ENCODE data around the gene TERT.
"Not testable (repeated sequence)": the region's sequence is repeated elsewhere in the genome, so short reads cannot be mapped to it uniquely, and the experiment has no call there.

TERT gene

DNA sequence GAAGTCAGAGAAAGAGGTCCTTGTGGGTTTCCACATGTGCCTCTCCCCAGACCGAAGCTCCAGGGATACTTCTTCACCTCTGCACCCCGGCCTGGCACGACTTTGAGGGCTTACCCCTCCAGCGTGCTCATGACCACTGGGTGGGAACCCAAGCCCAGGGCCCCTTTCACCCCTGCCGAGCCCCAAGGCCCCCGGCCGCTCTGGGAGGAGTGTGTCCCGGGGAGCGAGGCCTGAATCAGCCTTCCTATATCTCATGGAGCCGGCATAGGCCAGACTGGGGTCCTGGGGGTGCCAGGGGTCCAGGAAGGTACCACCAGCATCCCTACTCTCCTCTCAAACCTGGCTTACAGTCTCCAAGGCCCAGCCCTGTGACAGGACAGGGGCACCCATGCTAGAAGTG is 17.1 kb downstream of the TERT start:
- DNase-seq, result no peak

DNA sequence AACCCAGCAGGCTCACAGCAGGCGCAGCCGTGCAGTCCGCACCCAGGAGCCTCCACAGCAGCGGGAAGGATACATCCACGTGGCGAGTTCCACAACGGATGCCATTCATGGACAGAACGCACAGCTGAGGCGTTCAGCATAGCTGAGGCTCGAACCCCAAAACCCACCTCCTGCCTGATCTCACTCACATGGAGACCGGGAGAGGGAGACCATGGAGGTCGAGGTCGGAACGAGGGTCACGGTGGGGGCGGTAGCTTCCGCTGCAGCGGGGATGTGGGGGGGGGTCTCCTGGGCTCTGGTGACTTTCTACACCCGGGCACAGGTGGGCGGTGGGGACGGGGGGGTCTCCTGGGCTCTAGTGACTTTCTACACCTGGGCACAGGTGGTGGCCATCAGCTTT is 17.5 kb downstream of the TERT start:
- DNase-seq, result no peak

DNA sequence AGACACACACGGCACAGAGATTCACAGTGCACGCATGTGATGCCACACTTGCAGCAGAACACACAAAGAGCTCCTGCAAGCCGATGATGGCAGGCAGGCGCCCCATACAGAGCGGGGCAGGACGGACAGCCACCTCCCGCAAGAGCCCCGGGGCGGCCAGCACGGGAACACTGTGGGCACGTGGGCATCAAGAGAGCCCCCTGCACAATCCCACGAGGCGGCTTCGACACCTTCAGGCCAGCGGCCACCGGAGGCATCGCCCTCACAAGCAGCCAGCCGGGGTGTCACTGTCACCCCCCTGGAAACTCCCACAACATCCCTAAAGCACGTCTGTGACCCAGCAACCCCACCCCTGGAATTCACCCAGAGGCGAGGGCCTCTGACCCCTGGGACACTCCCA is 17.9 kb downstream of the TERT start:
- DNase-seq, result no peak

DNA sequence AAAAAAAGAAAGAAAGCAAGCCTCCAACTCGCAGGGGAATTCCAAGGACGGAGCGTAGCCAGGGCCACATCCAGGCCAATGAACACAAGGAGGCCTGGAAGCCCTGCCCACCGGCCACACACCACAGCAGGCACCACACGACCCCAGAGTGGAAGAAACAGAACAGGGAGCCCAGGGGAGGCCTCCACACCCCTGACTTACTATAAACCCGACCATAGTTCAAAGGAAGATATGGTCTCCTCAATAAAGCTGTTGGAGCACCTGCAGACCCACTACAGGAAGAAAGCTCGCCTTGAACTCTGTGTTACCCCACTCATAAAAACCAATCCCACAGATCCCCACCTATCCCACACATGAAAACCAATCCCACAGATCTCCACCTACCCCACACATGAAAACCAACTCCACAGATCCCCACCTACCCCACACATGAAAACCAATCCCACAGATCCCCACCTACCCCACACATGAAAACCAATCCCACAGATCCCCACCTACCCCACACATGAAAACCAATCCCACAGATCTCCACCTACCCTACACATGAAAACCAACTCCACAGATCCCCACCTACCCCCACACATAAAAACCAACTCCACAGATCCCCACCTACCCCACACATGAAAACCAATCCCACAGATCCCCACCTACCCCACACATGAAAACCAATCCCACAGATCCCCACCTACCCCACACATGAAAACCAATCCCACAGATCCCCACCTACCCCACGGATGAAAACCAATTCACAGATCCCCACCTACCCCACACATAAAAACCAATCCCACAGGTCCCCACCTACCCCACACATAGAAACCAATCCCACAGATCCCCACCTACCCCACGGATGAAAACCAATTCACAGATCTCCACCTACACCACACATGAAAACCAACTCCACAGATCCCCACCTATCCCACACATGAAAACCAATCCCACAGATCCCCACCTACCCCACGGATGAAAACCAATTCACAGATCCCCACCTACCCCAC is 19.2 kb downstream of the TERT start:
- not testable (repeated sequence) for DNase-seq

DNA sequence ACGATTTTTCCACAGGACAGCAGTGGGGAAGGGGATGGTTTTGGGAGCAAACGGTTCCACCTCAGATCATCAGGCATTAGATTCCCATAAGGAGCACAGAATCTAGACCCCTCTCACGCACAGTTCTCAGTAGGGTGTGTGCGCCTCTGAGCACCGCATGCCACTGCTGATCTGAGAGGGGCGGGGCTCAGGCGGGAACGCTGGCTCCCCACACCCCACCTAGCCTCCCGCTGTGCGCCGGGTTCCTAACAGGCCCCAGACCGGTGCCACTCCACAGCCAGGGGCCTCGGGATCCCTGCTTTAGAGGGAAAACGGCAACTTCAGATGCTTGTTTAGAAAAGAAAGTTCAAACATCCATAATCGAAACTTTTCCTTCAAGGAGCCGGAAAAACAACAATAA is 20.4 kb downstream of the TERT start:
- DNase-seq, result no peak

DNA sequence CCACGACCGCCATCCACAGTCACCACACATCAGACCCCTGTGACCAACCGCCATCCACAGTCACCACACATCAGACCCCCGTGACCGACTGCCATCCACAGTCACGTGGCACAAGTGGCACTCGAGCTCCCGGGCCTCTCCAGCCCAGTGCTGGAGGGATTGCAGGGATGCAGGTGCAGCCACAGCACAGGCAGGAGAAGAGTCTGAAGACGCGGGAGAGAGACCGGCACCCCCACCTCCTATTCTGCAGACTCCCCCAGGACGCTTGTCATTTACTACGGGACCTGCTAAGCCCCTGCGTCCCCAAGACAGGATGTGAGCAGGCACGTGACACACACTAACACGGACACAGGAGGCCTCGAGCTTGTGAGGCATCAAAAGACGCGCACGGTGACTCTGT is 21.1 kb downstream of the TERT start:
- no peak for DNase-seq

DNA sequence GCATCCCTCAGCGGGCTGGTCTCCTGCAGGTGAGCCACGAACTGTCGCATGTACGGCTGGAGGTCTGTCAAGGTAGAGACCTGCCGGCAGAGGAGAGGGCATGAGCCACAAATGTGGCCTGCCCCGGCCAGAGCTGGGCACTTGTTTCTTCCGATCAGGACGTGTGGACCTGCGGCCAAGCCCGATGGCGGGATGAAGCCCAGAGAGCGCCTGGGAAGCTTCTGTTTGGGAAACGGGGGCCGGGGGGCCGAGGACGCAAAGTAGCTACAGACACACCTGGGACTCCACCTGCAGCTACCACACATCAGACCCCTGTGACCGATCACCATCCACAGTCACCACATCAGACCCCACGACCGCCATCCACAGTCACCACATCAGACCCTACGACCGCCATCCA is 22.7 kb downstream of the TERT start:
- no peak for DNase-seq

DNA sequence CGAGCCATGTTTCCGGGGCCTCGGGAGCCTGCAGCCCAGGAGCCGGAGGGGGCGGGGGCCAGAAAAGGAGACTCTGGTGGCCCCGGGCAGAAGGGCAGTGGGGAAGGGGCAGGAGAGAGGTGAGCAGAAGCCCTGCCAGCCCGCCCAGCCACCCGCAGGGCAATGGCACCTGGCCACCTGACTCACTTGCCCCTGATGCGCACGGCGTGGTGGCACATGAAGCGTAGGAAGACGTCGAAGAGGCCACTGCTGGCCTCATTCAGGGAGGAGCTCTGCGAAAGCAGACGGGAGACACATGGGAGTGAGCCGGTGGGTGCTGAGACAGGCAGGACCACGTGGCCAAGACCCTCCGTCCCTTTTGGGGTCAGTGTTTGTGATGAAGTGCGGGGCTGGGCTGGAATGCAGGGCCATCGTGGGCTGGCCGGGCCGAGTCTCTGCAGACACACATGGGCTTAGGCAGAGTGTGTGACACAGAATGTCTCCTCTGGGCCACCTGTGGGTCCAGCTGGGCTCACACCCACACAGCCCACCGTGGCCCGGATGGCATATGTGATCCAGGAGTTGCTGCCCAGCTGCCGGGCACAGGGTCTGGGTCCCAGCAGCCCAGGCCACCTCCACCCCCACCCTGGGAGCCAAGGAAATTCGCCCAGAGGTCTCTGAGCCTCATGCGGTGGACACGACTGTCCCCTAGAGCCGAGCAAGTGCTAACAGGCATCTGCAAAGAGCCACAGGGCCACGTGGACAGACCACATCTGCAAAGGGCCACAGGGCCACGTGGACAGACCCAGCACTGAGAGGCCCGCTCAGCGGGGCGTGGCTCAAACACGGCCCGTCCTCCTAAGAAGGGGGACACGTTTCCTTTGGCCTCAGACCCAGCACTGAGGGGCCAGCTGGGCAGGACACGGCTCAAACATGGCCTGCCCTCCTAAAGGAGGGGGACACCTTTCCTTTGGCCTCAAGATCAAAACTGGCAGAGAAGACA is 23.6 kb downstream of the TERT start:
- no peak for DNase-seq

DNA sequence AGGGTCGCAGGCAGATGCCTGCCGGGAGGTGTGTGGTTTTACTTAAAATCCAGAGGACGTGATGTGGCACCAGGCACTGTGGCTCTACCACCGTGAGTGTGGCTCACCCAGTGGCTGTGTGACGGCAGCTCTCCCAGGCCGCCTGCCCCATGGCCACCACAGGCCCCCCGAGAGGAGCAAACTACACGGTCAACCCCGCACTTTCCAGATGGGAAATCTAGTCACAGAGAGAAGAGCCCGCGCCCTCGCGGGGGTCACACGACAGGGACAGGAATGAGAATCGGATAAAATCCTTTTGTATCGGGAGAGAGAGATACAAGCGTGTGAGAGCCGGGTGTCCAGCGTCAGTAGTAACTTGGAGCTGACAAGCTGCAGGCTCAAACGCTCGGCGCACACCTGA is 24.4 kb downstream of the TERT start:
- DNase-seq, result no peak

DNA sequence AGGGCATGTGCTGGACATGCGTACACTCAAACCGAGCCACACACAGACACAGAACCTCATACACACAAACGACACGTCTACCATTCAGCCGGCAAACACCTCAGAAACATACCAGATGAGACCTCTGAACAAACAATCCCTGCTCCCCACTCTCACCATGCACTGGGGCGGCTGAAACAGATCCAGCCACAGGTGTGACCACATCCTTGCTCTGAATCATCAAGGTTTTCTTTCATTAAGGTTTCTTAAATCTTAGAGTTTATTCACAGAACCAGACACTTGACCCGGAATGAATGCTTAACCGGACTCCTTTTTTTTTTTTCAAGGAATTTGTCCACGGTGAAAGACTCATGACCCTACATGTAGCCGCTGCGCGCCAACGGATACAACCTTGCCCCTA is 26.2 kb downstream of the TERT start:
- no peak for DNase-seq

DNA sequence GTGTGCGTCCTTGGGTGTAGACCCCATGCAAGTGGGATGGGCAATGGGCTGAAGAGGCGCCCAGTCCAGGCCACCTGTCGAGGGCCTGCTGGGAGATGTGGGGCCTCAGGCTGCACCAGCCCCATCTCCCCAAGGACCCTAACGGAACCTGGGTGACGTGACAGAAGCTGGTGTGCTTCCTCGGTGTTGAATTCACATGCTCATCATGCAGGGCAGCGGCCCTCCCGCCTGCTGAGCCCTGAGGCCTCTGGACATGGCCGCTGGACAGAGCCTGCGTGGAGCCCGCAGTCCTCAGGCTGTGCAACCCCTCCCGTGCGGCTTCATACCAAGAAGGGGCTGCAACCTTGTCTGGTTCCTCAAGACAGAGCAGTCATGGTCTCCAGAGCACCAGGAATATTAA is 26.8 kb downstream of the TERT start:
- no peak for DNase-seq

DNA sequence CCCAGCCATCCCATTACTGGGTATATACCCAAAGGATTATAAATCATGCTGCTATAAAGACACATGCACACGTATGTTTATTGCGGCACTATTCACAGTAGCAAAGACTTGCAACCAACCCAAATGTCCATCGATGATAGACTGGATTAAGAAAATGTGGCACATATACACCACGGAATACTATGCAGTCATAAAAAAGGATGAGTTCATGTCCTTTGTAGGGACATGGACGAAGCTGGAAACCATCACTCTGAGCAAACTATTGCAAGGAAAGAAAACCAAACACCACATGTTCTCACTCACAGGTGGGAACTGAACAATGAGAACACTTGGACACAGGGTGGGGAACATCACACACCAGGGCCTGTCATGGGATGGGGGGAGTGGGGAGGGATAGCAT is 27.4 kb downstream of the TERT start:
- not testable (repeated sequence) for DNase-seq

DNA sequence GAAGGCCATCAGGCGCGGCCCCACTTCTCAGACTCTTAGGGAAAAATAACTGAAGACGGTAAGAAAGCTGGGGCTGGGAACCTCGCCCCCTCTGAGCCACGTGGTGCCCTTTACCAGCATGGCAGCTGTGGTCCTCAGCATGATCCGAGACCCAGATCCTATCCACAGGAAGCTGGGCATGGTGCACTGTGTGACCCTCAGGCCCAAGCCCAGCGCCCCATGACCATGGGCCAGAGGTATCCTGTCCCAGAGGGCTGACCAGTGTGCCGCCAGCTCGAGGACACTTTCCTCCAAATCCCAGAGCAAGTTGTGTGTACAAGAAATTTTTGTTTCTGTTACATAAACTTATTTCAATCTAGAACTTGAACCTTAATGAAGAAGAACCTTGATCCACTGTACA is 28.1 kb downstream of the TERT start:
- no peak for DNase-seq

DNA sequence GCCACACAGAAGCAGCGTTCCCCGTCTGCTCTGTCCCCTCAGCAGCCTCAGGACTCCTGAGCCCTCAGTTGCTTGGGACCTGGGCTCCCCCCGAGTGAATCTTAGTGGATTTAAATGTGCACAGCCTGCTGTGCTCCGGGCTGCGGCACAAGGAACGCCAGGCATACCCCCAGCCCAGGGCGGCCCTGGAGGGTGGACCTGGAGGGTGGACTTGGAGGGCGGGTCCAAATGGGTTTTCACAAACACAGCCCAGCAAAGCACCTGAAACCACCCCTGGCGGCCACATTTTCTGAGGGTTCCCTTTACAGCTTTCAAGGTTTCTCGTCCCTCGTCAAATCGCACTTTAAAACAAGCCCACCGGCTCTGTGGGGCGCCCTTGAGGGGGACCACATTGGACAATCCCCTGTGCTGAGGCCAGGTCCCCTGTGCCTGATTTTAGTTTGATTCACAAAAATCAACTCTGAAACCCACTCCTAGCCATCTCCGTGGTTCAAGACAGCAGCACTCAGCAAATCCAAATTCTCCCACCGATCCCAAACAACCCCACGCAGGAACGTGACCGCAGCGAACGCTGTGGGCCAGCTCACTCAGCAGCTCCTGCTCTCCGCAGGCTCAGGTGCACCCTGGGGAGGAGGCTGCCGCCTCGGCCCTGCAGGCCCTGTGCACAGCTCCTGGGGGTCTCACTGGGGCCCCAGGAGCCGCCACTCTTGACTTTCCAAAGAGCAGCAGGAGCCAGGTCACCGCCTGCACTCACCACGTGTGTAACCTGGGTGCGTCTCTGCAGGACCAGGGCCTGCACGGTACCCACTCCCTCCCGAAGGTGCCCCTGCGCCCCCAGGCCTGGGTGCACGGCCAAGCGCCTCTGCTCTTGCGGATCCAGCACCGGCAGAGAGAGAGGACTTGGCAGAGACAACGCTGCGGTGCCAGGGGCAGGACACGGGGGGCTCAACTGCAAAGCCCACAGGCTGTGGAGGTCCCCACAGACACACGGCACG is 29.1 kb downstream of the TERT start:
- no peak for DNase-seq

DNA sequence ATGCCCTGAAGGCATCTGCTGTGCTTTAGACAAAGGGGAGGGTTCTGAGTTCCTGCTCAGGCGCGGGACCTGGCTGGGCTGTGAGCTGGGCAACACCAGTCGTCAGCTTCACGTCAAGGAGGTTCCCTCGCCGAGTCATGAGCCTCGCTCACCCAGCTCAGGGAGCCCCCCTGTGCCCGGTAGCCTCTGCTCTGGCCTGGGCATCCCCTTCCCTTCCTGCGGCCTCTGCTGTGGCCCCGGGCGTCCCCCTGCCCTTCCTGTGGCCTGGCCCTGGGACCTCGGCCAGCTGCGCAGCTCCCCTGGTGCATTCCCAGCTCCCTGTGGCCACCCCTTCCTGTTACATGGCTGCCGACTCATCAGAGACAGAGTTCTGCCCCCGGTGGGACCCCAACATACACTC is 29.8 kb downstream of the TERT start:
- no peak for DNase-seq

DNA sequence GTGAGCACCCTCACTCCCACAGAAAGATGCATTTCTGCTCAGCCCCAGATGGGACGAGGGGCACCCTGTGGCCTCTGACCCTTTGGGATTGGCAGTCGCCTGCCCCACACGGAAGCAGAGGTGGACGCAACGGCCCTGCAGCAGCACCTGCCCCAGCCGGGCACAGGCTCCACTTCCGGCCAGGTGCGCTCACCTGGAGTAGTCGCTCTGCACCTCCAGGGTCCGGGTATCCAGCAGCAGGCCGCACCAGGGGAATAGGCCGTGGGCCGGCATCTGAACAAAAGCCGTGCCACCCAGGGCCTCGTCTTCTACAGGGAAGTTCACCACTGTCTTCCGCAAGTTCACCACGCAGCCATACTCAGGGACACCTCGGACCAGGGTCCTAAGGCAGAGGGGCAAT is 30.7 kb downstream of the TERT start:
- no peak for DNase-seq

DNA sequence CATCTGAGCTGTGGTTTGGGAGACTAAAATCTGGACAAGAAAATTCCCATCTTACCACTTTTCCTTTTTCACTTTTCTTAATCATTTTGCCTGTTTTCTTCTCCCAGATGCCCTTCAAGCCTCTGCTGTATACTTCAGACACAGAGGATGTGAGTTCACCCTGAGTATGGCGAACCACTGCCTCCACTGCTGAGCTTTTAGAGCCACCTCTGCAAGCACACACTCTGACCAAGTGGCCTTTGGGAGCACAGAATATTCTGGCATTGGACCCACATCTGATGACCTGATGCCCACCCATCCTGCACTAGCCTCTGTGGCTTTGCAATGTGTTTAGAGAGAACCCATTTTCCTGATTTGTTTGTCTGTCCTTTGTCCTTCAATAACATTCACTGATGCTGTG is 32.5 kb downstream of the TERT start:
- no peak for DNase-seq

DNA sequence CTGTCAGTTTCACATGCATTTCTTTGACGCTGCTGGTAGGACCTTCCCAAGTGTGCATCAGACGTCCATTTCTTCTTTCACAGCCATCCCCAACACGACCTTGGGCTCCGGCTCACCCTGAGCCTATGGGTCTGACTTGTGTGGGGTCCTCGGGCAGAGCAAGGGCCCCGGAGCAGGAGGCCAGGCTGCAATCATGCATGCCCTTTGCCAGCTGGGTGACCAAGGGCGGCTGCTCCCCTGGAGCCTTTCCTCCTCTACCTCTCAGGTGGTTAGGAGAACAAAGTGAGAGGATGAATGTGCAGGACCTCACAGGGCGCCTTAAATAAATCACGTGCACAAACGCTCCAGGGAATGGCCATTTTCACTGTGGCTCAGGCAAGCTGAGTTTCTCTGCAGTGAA is 33.2 kb downstream of the TERT start:
- no peak for DNase-seq

DNA sequence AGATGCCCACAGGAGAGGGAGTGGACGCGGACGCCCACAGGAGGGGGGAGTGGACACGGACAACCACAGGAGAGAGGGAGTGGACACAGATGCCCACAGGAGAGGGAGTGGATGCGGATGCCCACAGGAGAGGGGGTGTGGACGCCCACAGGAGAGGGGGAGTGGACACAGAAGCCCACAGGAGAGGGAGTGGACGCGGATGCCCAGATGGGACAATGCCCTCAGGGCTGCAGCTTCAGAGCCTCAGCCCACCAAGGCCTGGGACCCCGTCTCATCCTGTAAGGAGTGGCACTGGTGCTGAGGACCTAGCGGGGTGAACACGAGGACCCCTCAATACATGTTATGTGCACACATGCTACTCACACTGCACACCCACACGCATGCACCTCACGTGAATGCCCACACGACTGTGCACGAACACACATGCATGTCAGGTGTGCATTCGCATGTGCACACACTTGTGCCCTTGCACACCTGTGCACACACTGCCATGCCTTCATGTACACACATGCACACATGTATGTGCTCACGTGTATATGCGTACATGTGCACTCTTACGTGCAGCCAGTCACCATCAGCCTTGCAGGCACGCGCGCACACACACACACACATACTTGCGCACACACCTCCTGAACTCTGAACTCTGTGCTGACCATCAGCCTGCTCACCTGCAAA is 34.9 kb downstream of the TERT start:
- no peak for DNase-seq

DNA sequence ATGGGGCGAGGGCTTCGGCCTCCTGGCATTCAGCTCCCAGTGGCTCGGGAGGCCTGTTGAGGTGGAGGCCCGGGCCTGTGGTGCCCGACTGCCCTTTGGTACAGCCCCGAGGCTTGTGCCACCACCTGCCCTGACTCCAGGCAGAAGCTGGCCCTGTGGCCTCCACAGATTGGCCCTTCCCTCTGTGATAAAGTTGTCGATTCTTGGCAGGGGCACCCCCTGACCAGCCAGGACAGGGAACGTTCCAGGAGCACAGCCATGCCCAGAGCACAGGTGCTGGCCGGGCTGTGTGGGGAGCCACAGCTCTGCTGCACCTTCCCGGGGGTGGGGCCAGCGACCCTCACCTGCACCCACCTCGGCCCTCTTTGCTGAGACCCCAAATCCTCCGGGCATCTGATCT is 37.0 kb downstream of the TERT start:
- no peak for DNase-seq

DNA sequence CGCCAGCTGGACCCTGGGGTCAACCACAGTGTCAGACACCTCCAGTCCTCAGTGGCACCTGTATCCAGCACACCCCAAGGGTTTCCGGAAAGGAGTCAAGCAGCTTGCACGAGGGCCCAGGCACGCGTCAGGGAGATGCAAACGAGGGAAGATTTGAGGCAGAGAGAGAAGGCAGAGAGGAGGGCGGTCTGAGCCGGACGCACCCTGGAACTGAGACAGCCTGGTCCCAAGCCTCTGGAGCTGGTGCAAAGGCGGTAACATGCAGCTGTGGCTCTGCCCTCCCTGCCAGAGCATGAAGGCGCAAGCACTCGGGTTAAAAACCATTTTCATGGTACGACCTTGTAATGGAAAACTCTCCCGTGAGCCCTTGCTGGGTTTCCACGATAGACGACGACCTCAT is 37.5 kb downstream of the TERT start:
- no peak for DNase-seq

DNA sequence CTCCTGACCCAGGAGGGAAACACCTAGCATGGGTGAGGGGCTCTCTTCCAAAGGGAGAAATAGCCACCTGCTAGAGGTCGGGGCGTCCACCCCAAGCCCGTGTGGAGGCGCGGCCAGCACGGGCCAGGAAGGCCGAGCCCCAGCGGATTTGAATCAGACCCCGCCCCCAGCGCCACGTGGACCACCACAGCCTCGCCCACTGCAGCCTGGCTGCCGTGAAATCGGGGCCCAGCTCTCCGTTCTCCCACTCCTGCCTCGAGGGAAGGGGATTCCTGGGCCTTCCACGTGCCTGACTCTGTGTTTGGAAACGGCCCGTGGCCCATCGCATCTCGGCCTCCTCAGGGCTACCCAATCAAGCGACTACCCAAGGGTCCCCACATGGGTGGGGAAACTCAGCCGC is 38.1 kb downstream of the TERT start:
- DNase-seq, result no peak
